ENCODE results near the gene TIMM29. TPM values are rescaled to one million over a fixed set of nuclear protein-coding genes. Genes with fewer than 3 reads are reported as not detected.

TIMM29 gene
- total RNA-seq, 1 experiment from 2014 or later = 23.4 TPM

DNA sequence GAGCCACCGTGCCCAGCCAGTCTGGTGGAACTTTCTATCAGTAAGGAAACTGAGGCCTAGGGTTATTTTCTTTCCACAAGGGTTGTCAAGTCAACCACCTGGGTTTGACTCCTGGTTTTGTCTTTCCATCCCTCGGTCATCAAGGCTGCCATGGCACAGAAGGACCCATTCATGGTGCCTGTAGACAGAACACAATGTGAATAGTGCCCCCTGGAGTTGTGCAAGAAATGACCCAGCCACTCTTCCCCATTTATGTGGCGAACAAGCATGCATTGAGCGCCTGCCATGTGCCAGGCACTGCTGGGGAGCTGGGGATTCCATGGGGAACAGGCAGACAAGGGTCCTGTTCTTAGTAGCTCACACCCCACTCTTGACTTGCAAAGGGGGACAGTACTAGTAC lies 36.3 kb downstream of the TIMM29 start:
- H3K9ac ChIP-seq (ENCODE audit: extremely low read depth, insufficient read length, low read length) = no peak overlapping the region
- H2BK5ac ChIP-seq (ENCODE audit: insufficient read length, low read length) = peak overlapping the region; percentile 84
- no peak overlapping the region for H2BK12ac ChIP-seq (ENCODE audit: insufficient read length, low read depth, low read length)
- H4K20me1 ChIP-seq (ENCODE audit: control insufficient read depth, insufficient read depth, insufficient read length) = peaks cover 6% of the 10 kb centered on the region
- no peak overlapping the region for H3K4ac ChIP-seq (ENCODE audit: low read depth, low read length)
- no CpG with 5 or more reads among the region's 4 CpGs for WGBS (ENCODE audit: extremely low coverage, insufficient read length, low lambda C conversion rate)
- H4K91ac ChIP-seq (ENCODE audit: insufficient read length, low read depth, low read length) = no peak overlapping the region
- Mint-ChIP-seq H3K4me1 (peaks cover 39 to 50% of the 10 kb centered on the region in 2 experiments), H3K36me3 (ENCODE audit: insufficient read depth in 1 of 3, low read depth in 3 of 3) (peaks cover 11 to 22% (median 14%) of the 10 kb centered on the region in 3 experiments; a peak in 6 of 7 replicates), H3K27ac (no peak overlapping the region), H3K27me3 (ENCODE audit: low read depth) (no peaks in the 10 kb centered on the region), H3K4me3 (no peak overlapping the region; a peak in 1 of 5 replicates), H3K9me3 (peaks cover 0 to 2% of the 10 kb centered on the region in 2 experiments; a peak in 1 of 5 replicates)
- no peak overlapping the region for H3K27ac ChIP-seq (ENCODE audit: insufficient read length, low read depth, low read length)
- no peak for DNase-seq
- H2AFZ ChIP-seq (ENCODE audit: low read length) = no peak overlapping the region
- H3K18ac ChIP-seq (ENCODE audit: insufficient read length, low read depth, low read length) = no peak overlapping the region
- no peak overlapping the region for H2BK20ac ChIP-seq (ENCODE audit: low read depth, low read length, poor library complexity, severe bottlenecking)
- H3K79me2 ChIP-seq (ENCODE audit: insufficient read depth, low read length) = peaks cover 62% of the 10 kb centered on the region
- no peak overlapping the region for H3T11ph ChIP-seq (ENCODE audit: low read length)
- no peaks in the 10 kb centered on the region for H3K9me3 ChIP-seq (ENCODE audit: control insufficient read depth, low read depth, low read length)
- H3K79me1 ChIP-seq (ENCODE audit: insufficient read depth, low read depth, low read length, poor library complexity, severe bottlenecking) = peaks cover 4% of the 10 kb centered on the region
- TF ChIP-seq, protein P1, sequence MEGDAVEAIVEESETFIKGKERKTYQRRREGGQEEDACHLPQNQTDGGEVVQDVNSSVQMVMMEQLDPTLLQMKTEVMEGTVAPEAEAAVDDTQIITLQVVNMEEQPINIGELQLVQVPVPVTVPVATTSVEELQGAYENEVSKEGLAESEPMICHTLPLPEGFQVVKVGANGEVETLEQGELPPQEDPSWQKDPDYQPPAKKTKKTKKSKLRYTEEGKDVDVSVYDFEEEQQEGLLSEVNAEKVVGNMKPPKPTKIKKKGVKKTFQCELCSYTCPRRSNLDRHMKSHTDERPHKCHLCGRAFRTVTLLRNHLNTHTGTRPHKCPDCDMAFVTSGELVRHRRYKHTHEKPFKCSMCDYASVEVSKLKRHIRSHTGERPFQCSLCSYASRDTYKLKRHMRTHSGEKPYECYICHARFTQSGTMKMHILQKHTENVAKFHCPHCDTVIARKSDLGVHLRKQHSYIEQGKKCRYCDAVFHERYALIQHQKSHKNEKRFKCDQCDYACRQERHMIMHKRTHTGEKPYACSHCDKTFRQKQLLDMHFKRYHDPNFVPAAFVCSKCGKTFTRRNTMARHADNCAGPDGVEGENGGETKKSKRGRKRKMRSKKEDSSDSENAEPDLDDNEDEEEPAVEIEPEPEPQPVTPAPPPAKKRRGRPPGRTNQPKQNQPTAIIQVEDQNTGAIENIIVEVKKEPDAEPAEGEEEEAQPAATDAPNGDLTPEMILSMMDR (conservative IDR thresholded peaks at IDR 0.05) = peak; percentile 55; the same call in 2 of the 3 replicates
- H2BK120ac ChIP-seq (ENCODE audit: low read depth, low read length, poor library complexity, severe bottlenecking) = no peak overlapping the region
- H2BK15ac ChIP-seq (ENCODE audit: low read depth, low read length) = no peak overlapping the region
- H3K23me2 ChIP-seq (ENCODE audit: insufficient read length, low read depth, low read length, poor library complexity, severe bottlenecking) = peaks cover 13% of the 10 kb centered on the region
- H3K14ac ChIP-seq (ENCODE audit: insufficient read depth, low read length) = no peak overlapping the region
- H4K5ac ChIP-seq (ENCODE audit: insufficient read length, low read depth, low read length) = no peak overlapping the region
- H3K4me2 ChIP-seq (ENCODE audit: insufficient read depth, insufficient read length, low read length) = no peak overlapping the region
- no peak overlapping the region for H2AK5ac ChIP-seq (ENCODE audit: insufficient read length, low read length)
- H3K56ac ChIP-seq (ENCODE audit: insufficient read length, low read depth, low read length) = no peak overlapping the region
- no peaks in the 10 kb centered on the region for H3K27me3 ChIP-seq (ENCODE audit: insufficient read depth, low read length)
- H4K8ac ChIP-seq (replicated peaks; ENCODE audit: insufficient read length, low read depth, low read length) = no peak overlapping the region
- H3K4me1 ChIP-seq (ENCODE audit: insufficient read depth, low read length) = no peaks in the 10 kb centered on the region; the same call in 1 of the 2 replicates
- no peak overlapping the region for H3K23ac ChIP-seq (ENCODE audit: insufficient read length, low read depth, low read length)
